GM12801 (cell line): Measurements from ENCODE around the gene MAP1B.

Experiments
- TF ChIP-seq, protein P1 (sequence below): IDR thresholded peaks from one replicate; pipeline ENCODE4 v1.5.1; 2011; ENCODE audit warnings: control low read depth; ENCODE audit not compliant: insufficient read length; ENCODE audit errors: extremely low read depth

The MAP1B gene

DNA sequence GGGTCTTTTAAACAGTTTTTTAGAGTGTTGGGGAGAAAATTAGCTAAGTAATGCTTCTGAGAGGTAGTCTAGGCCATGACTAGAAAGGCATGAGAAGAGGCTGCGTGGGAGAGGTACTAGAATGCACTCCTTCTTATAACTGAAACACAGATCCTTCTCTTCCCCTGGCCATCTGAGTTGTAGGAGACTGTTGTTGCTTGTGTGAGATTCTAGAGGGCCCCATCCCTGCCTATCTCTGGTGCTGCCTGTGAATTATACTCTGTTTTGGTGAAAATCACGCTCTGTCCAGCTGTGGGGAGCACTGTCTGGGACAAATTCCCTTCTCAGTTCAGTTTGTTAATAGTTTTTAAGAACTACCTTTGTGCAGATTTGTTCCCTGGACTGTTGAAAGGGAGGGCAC, 37.5 kb downstream of the MAP1B start:
- TF ChIP-seq, protein P1, sequence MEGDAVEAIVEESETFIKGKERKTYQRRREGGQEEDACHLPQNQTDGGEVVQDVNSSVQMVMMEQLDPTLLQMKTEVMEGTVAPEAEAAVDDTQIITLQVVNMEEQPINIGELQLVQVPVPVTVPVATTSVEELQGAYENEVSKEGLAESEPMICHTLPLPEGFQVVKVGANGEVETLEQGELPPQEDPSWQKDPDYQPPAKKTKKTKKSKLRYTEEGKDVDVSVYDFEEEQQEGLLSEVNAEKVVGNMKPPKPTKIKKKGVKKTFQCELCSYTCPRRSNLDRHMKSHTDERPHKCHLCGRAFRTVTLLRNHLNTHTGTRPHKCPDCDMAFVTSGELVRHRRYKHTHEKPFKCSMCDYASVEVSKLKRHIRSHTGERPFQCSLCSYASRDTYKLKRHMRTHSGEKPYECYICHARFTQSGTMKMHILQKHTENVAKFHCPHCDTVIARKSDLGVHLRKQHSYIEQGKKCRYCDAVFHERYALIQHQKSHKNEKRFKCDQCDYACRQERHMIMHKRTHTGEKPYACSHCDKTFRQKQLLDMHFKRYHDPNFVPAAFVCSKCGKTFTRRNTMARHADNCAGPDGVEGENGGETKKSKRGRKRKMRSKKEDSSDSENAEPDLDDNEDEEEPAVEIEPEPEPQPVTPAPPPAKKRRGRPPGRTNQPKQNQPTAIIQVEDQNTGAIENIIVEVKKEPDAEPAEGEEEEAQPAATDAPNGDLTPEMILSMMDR: no peak

GRCh38 chr5:72145348-72145747, 38.1 kb downstream of the MAP1B start:
- TF ChIP-seq, protein P1: no peak

- TF ChIP-seq, protein P1: no peak
Observed at GRCh38 chr5:72146056-72146455, 38.8 kb downstream of the MAP1B start.

- TF ChIP-seq, protein P1: no peak
Observed at GRCh38 chr5:72147569-72147968, 40.3 kb downstream of the MAP1B start.

DNA sequence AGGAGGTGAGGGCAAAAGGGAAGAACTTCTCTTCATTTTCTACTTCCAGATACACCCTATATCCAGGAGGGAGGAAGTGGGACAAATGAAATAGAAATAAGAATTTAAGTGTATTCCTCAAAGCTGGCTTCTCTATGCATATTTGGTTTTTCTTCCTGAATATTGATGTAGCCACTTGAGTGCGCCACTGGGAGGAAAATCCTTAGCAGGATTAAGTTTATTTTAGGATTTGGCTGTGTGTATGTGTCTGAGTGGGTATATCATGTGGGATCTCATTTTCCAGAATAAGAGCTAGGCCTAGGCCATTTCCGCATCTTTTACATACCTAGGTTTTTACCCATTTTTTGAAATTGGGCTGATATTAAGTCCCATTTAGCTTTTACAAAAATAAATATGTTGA, 42.5 kb downstream of the MAP1B start:
- TF ChIP-seq, protein P1: no peak

DNA sequence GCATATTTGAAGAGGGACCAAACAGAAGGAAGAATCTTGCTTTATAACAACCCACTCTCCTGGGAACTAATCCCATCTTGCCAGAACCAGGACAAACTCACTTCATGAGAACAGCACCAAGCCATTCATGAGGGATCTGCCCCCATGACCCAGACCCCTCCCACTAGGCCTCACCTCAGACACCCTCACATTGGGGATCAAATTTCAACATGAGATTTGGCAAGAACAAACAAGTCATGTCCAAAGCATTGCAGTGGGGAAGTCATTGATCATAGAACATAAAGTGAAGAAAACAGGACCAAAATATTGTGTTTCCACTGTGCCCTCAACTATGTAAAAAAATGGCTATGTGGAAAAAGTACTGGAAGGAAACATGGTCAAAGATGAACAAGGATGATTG, 43.9 kb downstream of the MAP1B start:
- TF ChIP-seq, protein P1: no peak

DNA sequence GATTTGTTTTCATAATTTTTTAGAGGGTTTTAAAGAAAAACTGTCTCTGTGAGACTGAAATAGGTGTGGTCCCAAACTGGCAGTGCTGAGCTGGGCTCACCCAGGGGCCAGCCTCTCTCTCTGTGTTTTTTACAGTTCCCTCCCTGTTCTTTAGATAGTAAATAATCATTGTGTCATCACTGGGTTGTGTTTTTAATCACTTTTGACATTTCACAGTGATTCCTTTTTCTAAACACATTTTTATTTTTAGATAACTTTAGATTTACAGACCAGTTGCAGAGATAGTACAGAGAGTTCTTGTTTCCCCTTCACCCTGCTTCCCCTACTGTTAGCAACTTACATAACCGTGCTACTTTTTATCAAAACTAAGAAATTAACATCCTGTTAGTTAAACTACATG, 44.4 kb downstream of the MAP1B start:
- TF ChIP-seq, protein P1: no peak

DNA sequence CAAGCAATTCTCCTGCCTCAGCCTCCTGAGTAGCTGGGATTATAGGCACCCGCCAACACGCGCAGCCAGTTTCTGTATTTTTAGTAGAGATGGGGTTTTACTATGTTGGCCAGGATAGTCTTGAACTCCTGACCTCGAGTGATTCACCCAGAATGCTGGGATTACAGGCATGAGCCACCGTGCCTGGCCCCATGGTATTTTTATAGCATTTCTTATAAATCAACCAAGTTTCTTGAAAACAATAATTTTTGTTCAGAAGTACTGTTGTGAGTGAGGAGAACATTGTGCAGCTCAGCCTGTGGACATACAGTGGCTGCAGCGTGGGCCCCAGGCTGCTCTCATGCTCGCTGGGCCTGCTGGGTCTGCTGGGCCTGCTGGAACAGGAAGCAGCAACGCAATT, 45.3 kb downstream of the MAP1B start:
- TF ChIP-seq, protein P1: no peak
